Fibroblast of gingiva (primary cell): ENCODE measurements around the gene DRC3.

Experiments
- DNase-seq: peaks from one replicate; pipeline ENCODE4 v3.0.0-alpha.2; 2011; ENCODE audit warnings: low read depth

The DRC3 gene

DNA sequence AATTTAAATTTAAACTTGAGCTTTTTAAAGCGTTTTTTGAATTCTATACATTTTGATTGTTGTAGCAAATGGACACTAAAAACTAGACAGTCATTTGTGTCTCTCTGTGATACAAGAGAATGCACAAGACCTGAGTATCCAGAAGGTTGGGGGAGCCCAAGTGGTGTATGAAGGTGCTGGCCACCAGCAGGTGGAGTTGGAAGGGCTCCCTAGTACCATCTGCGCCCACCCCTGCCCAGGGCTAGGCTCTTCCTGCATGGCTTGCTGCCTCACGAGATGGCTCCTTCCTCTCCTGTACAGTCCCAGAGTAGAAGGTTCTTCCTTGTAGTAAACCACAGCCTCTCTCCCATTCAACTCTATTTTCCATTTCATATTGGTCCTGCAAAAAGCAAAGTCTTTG, 83.6 kb downstream of the DRC3 start:
- no peak for DNase-seq

DNA sequence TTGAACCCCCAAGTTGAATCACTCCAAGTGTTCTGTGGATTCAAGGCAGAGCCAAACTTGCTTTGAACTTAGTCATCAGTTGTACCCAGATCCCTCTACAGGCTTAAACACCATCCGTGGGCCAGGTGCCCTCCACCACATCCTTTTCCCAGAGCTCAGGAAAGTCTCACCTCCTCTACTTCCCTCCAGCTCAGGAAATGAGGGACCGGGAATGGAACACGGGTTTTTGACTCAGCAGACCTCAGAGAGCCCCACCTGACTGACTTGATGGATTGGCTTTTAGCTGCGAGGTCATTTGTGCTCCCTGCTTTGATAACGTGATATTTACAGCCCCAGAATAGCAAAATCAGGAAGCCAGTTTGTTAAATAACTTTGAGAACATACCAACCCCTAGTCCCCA, 86.6 kb downstream of the DRC3 start:
- DNase-seq, result no peak

DNA sequence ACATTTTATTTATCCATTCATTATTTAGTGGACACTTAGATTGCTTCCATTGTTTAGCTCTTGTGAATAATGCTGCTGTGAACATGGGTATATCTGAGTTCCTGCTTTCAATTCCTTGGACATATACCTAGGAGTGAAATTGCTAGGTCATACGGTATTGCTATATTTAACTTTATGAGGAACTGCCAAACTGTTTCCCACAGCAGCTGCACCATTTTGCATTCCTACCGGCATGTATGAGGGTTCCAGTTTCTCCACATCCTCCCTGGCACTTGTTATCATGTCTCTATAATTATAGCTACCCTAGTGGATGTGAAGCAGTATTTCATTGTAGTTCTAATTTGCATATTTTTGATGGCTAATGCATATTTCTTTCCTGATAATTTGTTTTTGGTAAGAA, 91.4 kb downstream of the DRC3 start:
- DNase-seq, result no peak

DNA sequence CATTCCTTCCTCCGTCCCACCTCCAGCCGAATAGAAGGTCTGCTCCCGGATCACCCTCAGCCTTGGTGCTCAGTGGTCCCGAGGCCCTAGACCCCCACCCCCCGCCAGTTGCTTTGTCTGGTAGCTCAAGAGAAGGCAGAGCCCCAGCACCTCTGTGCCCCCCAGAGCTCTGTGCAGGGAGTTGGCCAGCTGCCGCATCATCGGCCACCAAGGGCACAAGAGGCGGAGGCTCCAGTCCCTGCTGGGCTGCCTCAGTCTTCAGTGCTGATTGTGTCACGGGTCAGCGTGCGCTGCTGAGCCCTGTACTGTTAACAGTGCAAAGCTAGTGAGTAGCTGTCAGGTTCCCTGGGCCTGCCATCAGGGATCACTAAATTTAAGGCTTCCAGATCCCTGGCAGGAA, 92.9 kb downstream of the DRC3 start:
- no peak for DNase-seq
